SH-SY5Y (cell line): Measurements from ENCODE around the gene TCFL5.

Experiments used
- GATA2 ChIP-seq: IDR thresholded peaks from 2 replicates; pipeline ENCODE4 v1.6.1; 2011; ENCODE audit warnings: mild to moderate bottlenecking, low read depth, low read length
- GATA3 ChIP-seq: IDR thresholded peaks from 2 replicates; pipeline ENCODE4 v1.6.1; 2011; ENCODE audit warnings: low read depth, mild to moderate bottlenecking, low read length, moderate library complexity

DNA sequence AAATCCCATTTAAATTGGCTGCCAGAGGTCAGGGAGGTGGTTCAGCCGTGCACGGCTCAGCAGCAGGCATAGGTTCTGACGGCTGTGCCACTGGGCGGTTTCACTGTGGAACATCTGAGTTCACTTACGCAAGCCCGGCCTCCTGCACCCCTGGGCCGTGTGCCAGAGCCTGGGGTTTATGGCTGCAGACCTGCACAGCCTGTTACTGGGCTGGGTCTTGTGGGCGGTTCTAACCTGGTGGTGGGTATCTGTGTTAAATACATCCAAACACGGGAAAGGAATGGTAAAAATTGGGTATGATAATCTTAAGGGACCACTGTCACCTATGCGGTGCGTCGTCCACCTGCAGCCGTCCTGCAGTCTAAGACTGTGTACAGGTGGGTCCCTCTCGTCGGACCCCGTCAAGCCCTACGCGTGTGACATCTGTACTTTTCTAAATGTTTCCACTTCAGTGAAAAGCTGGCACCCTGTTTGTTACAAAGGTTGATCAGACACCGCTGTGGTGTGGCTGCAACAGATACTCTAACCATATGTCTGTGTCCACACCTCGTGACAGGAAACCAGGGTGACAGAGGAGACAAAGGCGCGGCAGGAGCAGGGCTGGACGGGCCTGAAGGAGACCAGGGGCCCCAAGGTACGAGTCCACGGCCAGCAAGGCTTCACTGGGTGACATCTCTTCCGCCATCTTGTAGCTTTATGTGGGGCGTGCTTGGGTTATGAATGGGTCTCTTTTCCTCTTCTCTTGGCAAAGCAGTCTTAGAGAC, 23.3 kb downstream of the TCFL5 start:
- TF ChIP-seq GATA2 (no peak), GATA3 (no peak)
